GM18517 (cell line): Measurements from ENCODE around the gene FBXO41.
A peak's percentile ranks its signal among the peaks of the same experiment; 100 is the strongest.

ENCODE experiments used
- ATAC-seq: cut with Tn5 transposase; IDR thresholded peaks from one replicate; pipeline ENCODE4 v1.9.1; 2021; ENCODE audit warnings: mild to moderate bottlenecking, moderate library complexity; ENCODE audit not compliant: unreplicated experiment

FBXO41 gene

DNA sequence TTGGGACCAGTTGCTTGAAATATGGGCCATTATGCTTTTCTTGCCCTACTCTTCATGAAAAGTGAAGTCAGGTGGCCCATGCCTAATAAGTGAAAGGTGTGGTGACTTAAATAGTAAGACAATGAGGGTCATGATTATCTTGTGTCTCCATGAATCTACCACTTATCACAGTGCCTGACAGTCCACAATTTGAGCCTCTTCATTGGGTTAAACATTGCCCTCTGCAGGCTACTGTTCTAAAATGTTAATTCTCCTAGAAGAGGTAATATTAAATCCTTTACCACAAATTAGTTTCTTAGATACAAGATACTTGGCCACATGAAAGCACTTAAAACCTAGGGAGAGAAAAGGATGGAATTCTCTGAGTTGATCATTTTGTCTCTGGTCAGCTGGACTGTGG is 5.0 kb upstream of the FBXO41 start:
- ATAC-seq = no peak

- no peak for ATAC-seq
These were observed 1.9 kb upstream of the FBXO41 start for GRCh38 chr2:73286134-73286655.

DNA sequence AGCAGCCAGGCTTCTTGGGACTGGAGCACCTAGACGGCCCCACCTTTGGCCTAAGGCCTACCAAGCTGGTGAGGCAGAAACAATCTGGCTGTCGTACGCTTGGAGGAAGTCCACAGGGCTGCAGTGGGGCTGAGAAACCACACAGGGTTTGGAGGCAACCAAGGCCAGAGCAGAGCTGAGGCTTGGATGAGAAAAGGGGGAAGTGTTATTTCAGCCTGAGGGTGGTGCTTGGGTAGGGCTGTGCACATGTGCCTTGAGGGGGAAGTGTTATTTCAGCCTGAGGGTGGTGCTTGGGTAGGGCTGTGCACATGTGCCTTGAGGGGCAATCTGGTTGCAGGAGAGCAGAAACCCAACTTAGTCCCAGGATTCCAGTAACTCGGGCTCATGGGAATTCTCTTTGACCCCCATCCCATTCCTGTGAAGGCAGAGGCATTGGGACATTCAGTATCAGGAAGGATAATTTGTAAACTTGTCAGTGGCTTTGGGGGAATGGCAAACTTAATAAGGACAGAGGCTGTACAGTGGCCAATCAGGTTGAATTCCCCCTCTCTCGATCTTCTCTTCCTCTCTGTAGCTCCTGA is 971 bp upstream of the FBXO41 start:
- ATAC-seq = peak; percentile 63

GRCh38 chr2:73283545-73284295 is 558 bp downstream of the FBXO41 start:
- no peak for ATAC-seq

- ATAC-seq = no peak
These were observed 1.2 kb downstream of the FBXO41 start for GRCh38 chr2:73282924-73283544.

DNA sequence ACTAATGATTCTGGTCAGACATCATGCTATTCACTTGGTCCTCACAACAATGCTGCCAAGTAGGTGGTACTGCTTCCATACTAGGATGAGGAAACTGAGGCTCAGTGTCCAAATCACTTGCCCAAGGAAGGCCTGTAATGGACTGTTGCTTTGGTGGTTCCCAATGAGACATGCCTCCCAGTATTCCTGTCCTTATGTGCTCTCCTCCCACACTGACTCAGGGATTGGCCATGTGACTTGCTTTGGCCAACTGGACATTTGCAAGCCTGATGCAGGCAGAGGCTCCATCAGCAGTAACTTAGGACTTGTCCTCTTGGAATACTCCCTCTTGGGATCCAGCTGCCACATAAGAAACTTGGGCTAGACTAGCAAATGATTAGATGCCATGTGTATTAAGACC is 3.0 kb downstream of the FBXO41 start:
- no peak for ATAC-seq

DNA sequence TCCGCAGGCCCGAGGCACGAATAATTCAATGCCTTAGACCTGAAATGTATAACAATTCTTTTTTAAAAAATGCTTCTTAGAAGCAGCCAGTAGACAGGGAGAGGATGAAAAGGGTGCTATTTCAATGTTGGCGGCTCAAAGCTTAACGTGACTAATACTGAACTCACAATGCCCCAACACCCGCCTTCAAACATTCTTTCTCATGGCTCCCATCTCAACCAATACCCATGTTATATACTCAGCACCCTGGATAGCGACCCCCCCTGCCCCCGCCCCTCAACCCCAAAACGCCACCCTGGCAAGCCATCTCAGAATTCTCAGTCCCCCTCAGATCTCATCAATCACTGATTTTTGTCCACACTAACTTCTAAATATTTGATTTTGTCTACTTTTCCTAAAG is 4.4 kb downstream of the FBXO41 start:
- no peak for ATAC-seq

GRCh38 chr2:73272270-73272669 is 12.0 kb downstream of the FBXO41 start:
- ATAC-seq = no peak

DNA sequence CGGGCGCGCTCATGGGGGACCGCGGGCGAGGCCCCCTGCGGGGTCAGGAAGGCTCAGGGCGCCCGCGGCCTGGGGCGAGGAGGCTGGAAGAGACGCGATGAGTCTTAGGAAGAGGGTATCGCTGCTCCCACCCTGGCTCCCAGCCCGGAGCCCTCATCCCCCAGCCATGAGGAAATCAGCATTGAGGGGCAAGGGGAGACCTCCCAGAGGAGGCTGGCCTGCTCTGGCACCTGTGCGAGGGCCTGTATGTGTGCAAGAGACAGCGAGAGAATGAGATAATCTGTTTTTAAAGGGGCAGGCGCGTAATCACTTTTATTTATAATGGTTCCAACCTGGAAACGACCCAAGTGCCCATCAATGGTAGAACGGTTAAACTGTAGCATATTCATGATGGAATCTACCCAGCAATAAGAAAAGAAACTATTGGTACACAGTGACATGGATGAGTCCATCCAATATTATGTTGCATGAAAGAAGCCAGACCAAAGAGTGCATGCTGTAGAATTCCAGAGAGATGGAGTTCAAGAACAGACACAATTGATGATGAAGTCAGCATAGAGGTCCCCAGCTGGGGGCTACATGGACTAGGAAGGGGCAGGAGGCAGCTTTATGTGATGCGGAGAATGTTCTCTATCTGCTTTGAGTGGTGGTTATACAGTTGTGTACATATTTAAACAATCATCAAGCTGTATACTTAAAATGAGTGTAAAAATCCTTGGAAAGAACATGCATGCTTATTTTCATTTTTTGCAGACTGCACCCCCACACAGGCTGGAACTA is 14.4 kb downstream of the FBXO41 start:
- ATAC-seq = no peak

DNA sequence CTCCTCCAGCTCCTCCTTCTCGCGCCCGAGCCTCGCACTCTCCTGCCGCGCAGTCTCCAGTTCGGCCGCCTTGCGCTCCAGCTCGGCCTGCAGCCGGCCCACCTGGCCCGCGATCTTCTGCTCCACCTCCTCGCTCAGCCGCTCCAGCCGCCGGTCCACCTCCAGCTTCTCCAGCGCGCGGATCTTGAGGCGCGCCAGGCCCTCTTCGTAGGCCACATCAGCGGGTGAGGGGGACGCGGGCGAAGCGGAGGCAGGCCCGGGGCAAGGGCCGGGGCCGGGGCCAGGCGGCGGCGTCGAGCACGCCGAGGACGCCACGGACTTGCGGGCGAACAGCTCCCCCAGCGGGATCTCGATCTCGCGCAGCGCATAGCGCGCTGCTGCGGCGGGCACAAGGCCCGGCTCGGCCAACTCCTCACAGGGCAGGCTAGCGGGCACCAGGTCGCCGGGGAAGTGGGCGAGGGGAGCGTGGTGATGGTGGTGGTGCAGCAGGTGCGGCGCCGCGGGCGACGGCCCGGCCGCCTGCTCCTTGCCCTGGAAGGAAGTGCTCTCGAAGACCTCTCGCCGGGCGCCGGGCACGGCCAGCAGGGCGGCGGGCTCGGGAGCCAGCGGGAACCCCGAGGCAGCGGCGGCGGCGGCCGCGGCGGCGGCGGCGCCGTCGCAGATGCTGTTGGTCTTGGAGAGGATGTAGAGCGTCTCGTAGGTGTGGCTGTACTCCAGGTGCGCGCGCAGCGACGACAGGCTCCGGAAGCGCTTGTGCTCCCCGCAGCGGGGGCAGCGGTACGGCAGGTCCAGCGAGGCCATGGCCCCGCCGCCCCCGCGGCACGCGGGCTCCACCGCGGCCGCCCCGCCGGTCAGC is 15.2 kb downstream of the FBXO41 start:
- no peak for ATAC-seq

DNA sequence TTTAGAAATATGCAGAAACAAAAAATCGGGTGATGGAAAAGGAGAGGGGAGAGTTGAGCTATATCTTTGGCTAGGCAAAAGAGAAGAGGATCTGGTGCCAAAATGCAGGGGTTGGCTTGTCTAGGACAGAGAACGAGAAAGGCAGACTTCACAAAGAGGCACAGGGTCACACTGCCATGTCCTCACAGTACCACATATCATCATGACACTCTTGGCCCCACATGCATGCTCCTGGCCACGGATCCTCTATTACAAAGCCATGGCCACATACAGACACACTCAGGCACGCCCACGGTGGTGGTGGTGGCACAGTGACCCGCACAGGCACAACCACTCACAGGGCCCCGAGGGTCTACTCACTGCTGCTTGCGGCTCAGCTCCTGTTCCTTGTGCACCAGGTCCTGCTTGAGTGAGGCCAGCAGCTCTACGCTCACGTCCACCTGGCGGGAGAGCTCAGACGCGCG is 15.9 kb downstream of the FBXO41 start:
- no peak for ATAC-seq

- no peak for ATAC-seq
These were observed 17.3 kb downstream of the FBXO41 start for GRCh38 chr2:73267008-73267407.

- no peak for ATAC-seq
These were observed 18.0 kb downstream of the FBXO41 start for GRCh38 chr2:73266061-73266901.

DNA sequence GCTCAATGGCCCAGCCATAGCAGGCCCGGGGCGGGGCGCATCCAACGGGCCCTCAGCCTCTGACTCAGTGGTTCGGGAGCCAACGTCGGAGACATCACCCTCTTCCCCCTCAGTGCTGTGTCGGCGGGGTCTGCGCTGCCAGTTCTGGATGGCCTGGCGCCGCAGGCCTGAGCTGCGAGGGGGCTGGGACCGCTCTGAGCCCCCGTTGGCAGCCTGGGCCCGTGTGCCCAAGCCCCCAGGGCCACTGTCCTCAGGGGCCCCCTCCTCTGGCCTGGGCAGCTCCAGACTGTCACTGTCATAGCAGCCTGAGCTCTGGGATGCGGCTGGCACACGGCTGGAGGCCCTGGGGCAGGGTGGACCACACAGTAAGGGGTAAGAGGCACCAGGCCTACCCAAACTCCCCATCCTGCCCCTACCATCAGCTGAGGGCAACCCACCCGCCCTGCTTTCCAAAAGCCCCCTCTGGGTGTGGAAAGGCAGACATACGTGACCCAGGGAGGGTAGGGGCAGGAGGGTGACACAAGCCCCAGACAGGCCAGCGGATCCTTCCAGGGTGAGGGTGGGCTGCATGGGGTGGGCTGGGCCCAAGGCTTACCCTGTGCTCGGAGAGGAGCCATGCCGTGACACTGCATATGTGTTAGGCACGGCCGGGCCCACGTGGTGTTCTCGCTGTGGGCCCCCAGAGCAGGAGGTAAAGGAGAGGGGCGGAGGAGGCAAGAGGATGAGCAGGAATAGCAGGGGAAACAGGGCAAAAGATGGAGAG is 18.8 kb downstream of the FBXO41 start:
- no peak for ATAC-seq

DNA sequence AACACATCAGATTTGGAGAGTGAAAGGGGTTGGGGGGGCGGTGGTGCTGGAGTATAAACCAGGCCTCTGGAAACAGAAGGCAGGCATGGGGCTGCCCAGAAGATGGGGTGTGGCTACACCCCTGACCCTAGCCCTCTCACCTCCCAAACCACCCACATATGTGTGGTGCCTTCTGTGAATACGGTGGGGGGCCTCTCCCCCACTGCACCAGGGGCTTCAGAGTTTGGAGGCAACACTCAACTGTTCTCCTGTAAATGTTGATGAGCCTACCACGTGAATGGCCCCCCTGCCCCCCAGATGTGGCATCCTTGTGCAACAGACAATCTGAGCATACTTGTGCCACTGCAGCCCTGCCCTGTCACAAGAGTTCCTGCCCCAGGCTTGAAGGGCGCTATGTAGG is 19.5 kb downstream of the FBXO41 start:
- ATAC-seq = no peak

DNA sequence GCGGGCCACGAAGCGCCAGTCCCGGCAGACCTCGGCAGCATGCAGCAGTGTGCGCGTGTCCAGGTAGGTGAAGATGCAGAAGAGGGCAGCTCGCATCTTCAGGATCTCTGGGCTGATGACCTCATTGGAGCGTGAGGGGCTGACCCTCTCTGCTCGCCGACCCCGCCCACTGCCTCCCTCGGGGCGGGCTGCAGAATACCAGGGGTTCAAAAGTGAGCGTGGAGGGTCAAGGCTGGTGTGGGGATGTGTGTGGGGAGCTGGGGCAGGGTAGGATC is 20.0 kb downstream of the FBXO41 start:
- no peak for ATAC-seq

GRCh38 chr2:73263540-73264331 is 20.5 kb downstream of the FBXO41 start:
- ATAC-seq = no peak
